HEK293T (cell line): ENCODE data around the gene PLEK2.

Experiments
- BHLHE40 ChIP-seq: fragments of 450-650 bp; IDR thresholded peaks from 2 replicates; pipeline ENCODE4 v1.6.1; 2016; ENCODE audit warnings: mild to moderate bottlenecking, moderate library complexity, borderline replicate concordance
- HDGF ChIP-seq: fragments of 450-650 bp; IDR thresholded peaks from 2 replicates; pipeline ENCODE4 v1.6.1; 2017; ENCODE audit warnings: antibody characterized with exemption, borderline replicate concordance
- SP1 ChIP-seq: fragments of 450-650 bp; IDR thresholded peaks from 2 replicates; pipeline ENCODE4 v1.6.1; 2017
- ZNF384 ChIP-seq: fragments of 450-650 bp; IDR thresholded peaks from 2 replicates; pipeline ENCODE4 v1.6.1; 2016

DNA sequence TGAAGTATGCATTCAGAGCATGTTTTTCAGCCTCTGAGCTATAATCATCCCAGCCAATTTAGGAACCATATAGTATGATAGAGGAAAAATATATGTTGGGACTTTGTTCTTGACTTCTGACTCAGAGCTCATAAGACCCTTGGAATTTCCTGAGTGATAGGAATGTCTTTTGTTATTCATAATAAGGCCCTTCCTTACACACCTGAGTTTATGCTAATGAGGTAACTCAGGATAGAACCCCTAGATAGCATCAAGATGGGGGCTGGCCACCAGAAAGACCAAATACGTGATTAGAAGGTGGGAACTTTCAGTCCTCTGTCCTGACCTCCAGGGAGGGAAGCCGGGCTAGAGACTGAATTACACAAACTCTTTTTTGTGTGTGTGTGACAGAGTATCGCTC is 32.4 kb upstream of the PLEK2 start:
- TF ChIP-seq BHLHE40 (no peak), SP1 (no peak), HDGF (no peak), ZNF384 (no peak)
